GM12872 (cell line): Measurements from ENCODE around the gene SAMSN1.

Source experiments
- CTCF ChIP-seq: IDR thresholded peaks from 3 replicates; pipeline ENCODE4 v1.5.1; 2011; ENCODE audit warnings: low read depth, mild to moderate bottlenecking, low read length, moderate library complexity; ENCODE audit not compliant: insufficient read depth

Gene SAMSN1

GRCh38 chr21:14545906-14546480, at the start of gene SAMSN1:
Gene SAMSN1 (minus strand): TSS chr21:14546315. CDS start chr21:14546261, 54 bp downstream.
- TF ChIP-seq CTCF = no peak

- no peak for TF ChIP-seq CTCF
Measured at GRCh38 chr21:14595449-14595848, 49.3 kb upstream of the SAMSN1 start.

- no peak for TF ChIP-seq CTCF
Measured at GRCh38 chr21:14594967-14595366, 48.9 kb upstream of the SAMSN1 start.

- no peak for TF ChIP-seq CTCF
Measured at GRCh38 chr21:14593230-14593629, 47.1 kb upstream of the SAMSN1 start.

- no peak for TF ChIP-seq CTCF
Measured at GRCh38 chr21:14592296-14593000, 46.3 kb upstream of the SAMSN1 start.

GRCh38 chr21:14591882-14592281, 45.8 kb upstream of the SAMSN1 start:
- no peak for TF ChIP-seq CTCF

GRCh38 chr21:14591377-14591776, 45.3 kb upstream of the SAMSN1 start:
- TF ChIP-seq CTCF = no peak
